HEK293 (cell line): ENCODE data around the gene HES7.

ENCODE experiments used
- CTCF ChIA-PET: fragments of 350-600 bp; formaldehyde crosslinking; extraction: SDS; loops from one replicate; lab custom pipeline; 2021; ENCODE audit warnings: antibody characterized with exemption; lab: Yijun Ruan, JAX
- POLR2A ChIA-PET: fragments of 300-600 bp; formaldehyde crosslinking; extraction: SDS; loops from one replicate; lab custom pipeline; 2020; ENCODE audit warnings: antibody characterized with exemption, inconsistent platforms; lab: Yijun Ruan, JAX
- H3K27ac ChIP-seq: fragments of 200-500 bp; sonication (Bioruptor generic); 2 replicates; pipeline ENCODE4 v1.5.1; 2014; ENCODE audit warnings: low read depth, low read length, control low read depth, inconsistent platforms; ENCODE audit errors: extremely low read depth
- H3K36me3 ChIP-seq, 2 experiments: fragments of 200-500 bp in 1 of 2; sonication (Bioruptor generic) in 1 of 2; 1 replicate in 1 of 2; 2 replicates in 1 of 2; pipeline ENCODE4 v1.5.1; 2014 to 2017; ENCODE audit warnings: inconsistent platforms in 2 of 2, low read length in 2 of 2; ENCODE audit not compliant: control insufficient read depth in 2 of 2, insufficient read depth in 1 of 2
- H3K4me1 ChIP-seq: fragments of 200-500 bp; sonication (Bioruptor generic); 2 replicates; pipeline ENCODE4 v1.5.1; 2014; ENCODE audit warnings: mild to moderate bottlenecking, low read length, inconsistent platforms; ENCODE audit not compliant: control insufficient read depth, insufficient read depth
- H3K4me3 ChIP-seq: 2 replicates; pipeline ENCODE4 v1.5.1; 2011; ENCODE audit warnings: low read depth, mild to moderate bottlenecking, control low read depth, low read length, moderate library complexity
- H3K9me3 ChIP-seq: fragments of 200-500 bp; sonication (Bioruptor generic); 2 replicates; pipeline ENCODE4 v1.5.1; 2014; ENCODE audit warnings: low read depth, low read length, inconsistent platforms; ENCODE audit not compliant: control insufficient read depth, insufficient read depth
- AEBP2 ChIP-seq: fragments of 450-650 bp; formaldehyde crosslinking; IDR thresholded peaks from 2 replicates; pipeline ENCODE4 v1.5.1; 2016; ENCODE audit warnings: missing biosample characterization, missing genetic modification characterization, borderline replicate concordance
- BCL11B ChIP-seq: fragments of 450-650 bp; formaldehyde crosslinking; IDR thresholded peaks from 2 replicates; pipeline ENCODE4 v1.5.1; 2016; ENCODE audit warnings: low read depth, missing biosample characterization, missing genetic modification characterization
- GFI1B ChIP-seq: fragments of 450-650 bp; formaldehyde crosslinking; IDR thresholded peaks from 2 replicates; pipeline ENCODE4 v1.5.1; 2016; ENCODE audit warnings: missing biosample characterization, missing genetic modification characterization
- KLF7 ChIP-seq: fragments of 450-650 bp; formaldehyde crosslinking; IDR thresholded peaks from 2 replicates; pipeline ENCODE4 v1.5.1; 2016; ENCODE audit warnings: missing biosample characterization, missing genetic modification characterization, borderline replicate concordance
- MYNN ChIP-seq: fragments of 450-650 bp; formaldehyde crosslinking; IDR thresholded peaks from 2 replicates; pipeline ENCODE4 v1.5.1; 2016; ENCODE audit warnings: missing biosample characterization, missing genetic modification characterization, borderline replicate concordance
- MZF1 ChIP-seq: fragments of 450-650 bp; formaldehyde crosslinking; IDR thresholded peaks from 2 replicates; pipeline ENCODE4 v1.5.1; 2017; ENCODE audit warnings: missing biosample characterization, missing genetic modification characterization, borderline replicate concordance
- PRDM2 ChIP-seq: fragments of 450-650 bp; formaldehyde crosslinking; IDR thresholded peaks from 2 replicates; pipeline ENCODE4 v1.5.1; 2016; ENCODE audit warnings: missing biosample characterization, missing genetic modification characterization, borderline replicate concordance
- ZBTB20 ChIP-seq: fragments of 450-650 bp; formaldehyde crosslinking; IDR thresholded peaks from 2 replicates; pipeline ENCODE4 v1.5.1; 2016; ENCODE audit warnings: missing biosample characterization, missing genetic modification characterization
- ZFHX2 ChIP-seq: fragments of 450-650 bp; formaldehyde crosslinking; conservative IDR thresholded peaks from 2 replicates; pipeline ENCODE4 v1.5.1; 2016; ENCODE audit warnings: missing biosample characterization, missing genetic modification characterization
- ZFP41 ChIP-seq: fragments of 450-650 bp; formaldehyde crosslinking; IDR thresholded peaks from 2 replicates; pipeline ENCODE4 v1.5.1; 2016; ENCODE audit warnings: missing biosample characterization, missing genetic modification characterization, borderline replicate concordance
- ZNF16 ChIP-seq: fragments of 450-650 bp; formaldehyde crosslinking; IDR thresholded peaks from 2 replicates; pipeline ENCODE4 v1.5.1; 2016; ENCODE audit warnings: low read depth, missing biosample characterization, missing genetic modification characterization
- ZNF174 ChIP-seq: fragments of 450-650 bp; formaldehyde crosslinking; IDR thresholded peaks from 2 replicates; pipeline ENCODE4 v1.5.0; 2017; ENCODE audit warnings: missing biosample characterization, mild to moderate bottlenecking, missing genetic modification characterization
- ZNF311 ChIP-seq: fragments of 450-650 bp; formaldehyde crosslinking; IDR thresholded peaks from 2 replicates; pipeline ENCODE4 v1.5.1; 2017; ENCODE audit warnings: missing biosample characterization, missing genetic modification characterization, borderline replicate concordance
- ZNF341 ChIP-seq: fragments of 450-650 bp; formaldehyde crosslinking; IDR thresholded peaks from 2 replicates; pipeline ENCODE4; 2016; ENCODE audit warnings: low read depth, missing biosample characterization, missing genetic modification characterization
- ZNF350 ChIP-seq: fragments of 450-650 bp; formaldehyde crosslinking; IDR thresholded peaks from 2 replicates; pipeline ENCODE4 v1.5.0; 2017; ENCODE audit warnings: missing biosample characterization, mild to moderate bottlenecking, missing genetic modification characterization
- ZNF37A ChIP-seq: fragments of 450-650 bp; IDR thresholded peaks from 2 replicates; pipeline ENCODE4 v1.5.1; 2018; ENCODE audit warnings: missing biosample characterization, missing genetic modification characterization
- ZNF449 ChIP-seq: fragments of 450-650 bp; formaldehyde crosslinking; IDR thresholded peaks from 2 replicates; pipeline ENCODE4 v1.5.1; 2017; ENCODE audit warnings: missing biosample characterization, mild to moderate bottlenecking, missing genetic modification characterization, moderate library complexity
- ZNF510 ChIP-seq: fragments of 450-650 bp; formaldehyde crosslinking; IDR thresholded peaks from 2 replicates; pipeline ENCODE4 v1.5.1; 2018; ENCODE audit warnings: mild to moderate bottlenecking, missing genetic modification characterization, missing biosample characterization; ENCODE audit not compliant: insufficient replicate concordance
- ZNF529 ChIP-seq: fragments of 450-650 bp; formaldehyde crosslinking; IDR thresholded peaks from 2 replicates; pipeline ENCODE4 v1.5.1; 2017; ENCODE audit warnings: missing genetic modification characterization, missing biosample characterization; ENCODE audit not compliant: insufficient replicate concordance
- ZNF670 ChIP-seq: fragments of 450-650 bp; formaldehyde crosslinking; IDR thresholded peaks from 2 replicates; pipeline ENCODE4 v1.5.1; 2016; ENCODE audit warnings: missing biosample characterization, missing genetic modification characterization, low read depth
- ZNF747 ChIP-seq: fragments of 450-650 bp; formaldehyde crosslinking; IDR thresholded peaks from 2 replicates; pipeline ENCODE4 v1.5.1; 2016; ENCODE audit warnings: missing biosample characterization, missing genetic modification characterization
- ZNF776 ChIP-seq: fragments of 450-650 bp; formaldehyde crosslinking; IDR thresholded peaks from 2 replicates; pipeline ENCODE4 v1.5.0; 2017; ENCODE audit warnings: missing biosample characterization, missing genetic modification characterization, borderline replicate concordance
- ZNF785 ChIP-seq: fragments of 450-650 bp; formaldehyde crosslinking; IDR thresholded peaks from 2 replicates; pipeline ENCODE4 v1.5.1; 2016; ENCODE audit warnings: missing biosample characterization, missing genetic modification characterization
- ZNF792 ChIP-seq: fragments of 450-650 bp; formaldehyde crosslinking; IDR thresholded peaks from 2 replicates; pipeline ENCODE4 v1.5.1; 2016; ENCODE audit warnings: missing biosample characterization, missing genetic modification characterization

HES7 gene

GRCh38 chr17:8159032-8159400 is 35.1 kb upstream of the HES7 start:
- Histone ChIP-seq H3K9me3 (no peaks in the 10 kb centered on the region), H3K4me1 (peaks cover 30% of the 10 kb centered on the region), H3K36me3 (peaks cover 15 to 34% of the 10 kb centered on the region in 2 experiments; a peak in 2 of 3 replicates), H3K4me3 (no peak overlapping the region), H3K27ac (no peak overlapping the region)
- TF ChIP-seq ZNF350 (tag by site-specific recombination) (no peak), AEBP2 (tag by site-specific recombination) (no peak), ZNF37A (tag by site-specific recombination) (no peak), ZBTB20 (tag by site-specific recombination) (no peak), BCL11B (tag by site-specific recombination) (0 out of 2 replicates have a peak, but pooled peaks have one; percentile 40), MZF1 (tag by site-specific recombination) (no peak)
- ChIA-PET POLR2A (interaction anchor here (0.5 to 4.6 kb wide), 5 partner anchors 14 to 80 kb away, joined by 4 to 31 read pairs (median 11); partner anchors contain the start of genes AURKB and BORCS6), CTCF (interaction anchor here (1.0 to 7.3 kb wide), 19 partner anchors 8 to 141 kb away, joined by 3 to 91 read pairs (median 5); partner anchors contain the start of genes ALOXE3, BORCS6, HES7 and TMEM107)

- CTCF ChIA-PET: interaction anchor here (0.6 to 7.3 kb wide), 25 partner anchors 9 to 142 kb away, joined by 3 to 91 read pairs (median 4); partner anchors contain the start of genes ALOXE3, BORCS6, HES7 and TMEM107
- H3K9me3 ChIP-seq: no peaks in the 10 kb centered on the region
- POLR2A ChIA-PET: interaction anchor here (0.5 to 4.6 kb wide), 7 partner anchors 15 to 89 kb away, joined by 3 to 31 read pairs (median 11); partner anchors contain the start of genes ALOXE3, AURKB, BORCS6 and CTC1
- H3K27ac ChIP-seq: no peak overlapping the region
- H3K4me1 ChIP-seq: peaks cover 30% of the 10 kb centered on the region
- no peak overlapping the region; the same call in 1 of the 2 replicates for H3K4me3 ChIP-seq
- peaks cover 15 to 34% of the 10 kb centered on the region in 2 experiments; a peak in 2 of 3 replicates for H3K36me3 ChIP-seq
- TF ChIP-seq ZNF529 (tag by site-specific recombination) (no peak), ZFP41 (tag by site-specific recombination) (no peak), ZNF510 (tag by site-specific recombination) (no peak), ZNF670 (tag by site-specific recombination) (no peak), ZNF341 (tag by site-specific recombination) (no peak), ZNF747 (tag by site-specific recombination) (no peak), PRDM2 (no peak), ZNF785 (no peak), ZNF16 (no peak), KLF7 (tag by site-specific recombination) (no peak), MYNN (tag by site-specific recombination) (no peak), ZNF449 (tag by site-specific recombination) (no peak), ZNF792 (tag by site-specific recombination) (no peak), ZNF311 (tag by site-specific recombination) (no peak), ZFHX2 (tag by site-specific recombination) (0 out of 2 replicates have a peak, but pooled peaks have one; percentile 11), ZNF776 (tag by site-specific recombination) (no peak), GFI1B (no peak), ZNF174 (tag by site-specific recombination) (no peak), ZNF37A (tag by site-specific recombination) (no peak)
Measured at GRCh38 chr17:8158267-8159031, 34.5 kb upstream of the HES7 start.
